GM21723 (cell line): ENCODE results near the gene TEX13B.
A peak's percentile ranks its signal among the peaks of the same experiment; 100 is the strongest.
"Not testable (repeated sequence)": the region's sequence is repeated elsewhere in the genome, so short reads cannot be mapped to it uniquely, and the experiment has no call there.

Source experiments
- ATAC-seq: cut with Tn5 transposase; IDR thresholded peaks from one replicate; pipeline ENCODE4 v1.9.1; 2021; ENCODE audit warnings: mild to moderate bottlenecking, moderate library complexity; ENCODE audit not compliant: unreplicated experiment

TEX13B gene

GRCh38 chrX:107982356-107982755 is at the start of gene TEX13B:
TEX13B (minus strand) TSS chrX:107982370; CDS start chrX:107982127, 243 bp downstream.
- no peak for ATAC-seq

GRCh38 chrX:108029928-108030711 is 48.0 kb upstream of the TEX13B start:
- ATAC-seq, result peak; percentile 68

GRCh38 chrX:108028854-108029253 is 46.7 kb upstream of the TEX13B start:
- ATAC-seq, result no peak

GRCh38 chrX:108025954-108026600 is 43.9 kb upstream of the TEX13B start:
- ATAC-seq, result no peak

GRCh38 chrX:108025376-108025775 is 43.2 kb upstream of the TEX13B start:
- no peak for ATAC-seq

- no peak for ATAC-seq
Observed at GRCh38 chrX:108022491-108023089, 40.4 kb upstream of the TEX13B start.

GRCh38 chrX:108020631-108021030 is 38.5 kb upstream of the TEX13B start:
- no peak for ATAC-seq

GRCh38 chrX:108019382-108019875 is 37.3 kb upstream of the TEX13B start:
- no peak for ATAC-seq

GRCh38 chrX:108018656-108019381 is 36.6 kb upstream of the TEX13B start:
- no peak for ATAC-seq

GRCh38 chrX:108001218-108001814 is 19.1 kb upstream of the TEX13B start:
- ATAC-seq, result peak; percentile 87

- peak; percentile 51 for ATAC-seq
Observed at GRCh38 chrX:108000751-108001150, 18.6 kb upstream of the TEX13B start.

- no peak for ATAC-seq
Observed at GRCh38 chrX:107996124-107996523, 14.0 kb upstream of the TEX13B start.

GRCh38 chrX:107985033-107985432 is 2.9 kb upstream of the TEX13B start:
- ATAC-seq, result no peak

- ATAC-seq, result no peak
Observed at GRCh38 chrX:107979534-107979933, 2.6 kb downstream of the TEX13B start.

GRCh38 chrX:107978707-107979307 is 3.4 kb downstream of the TEX13B start:
- no peak for ATAC-seq

- ATAC-seq, result no peak
Observed at GRCh38 chrX:107978071-107978470, 4.1 kb downstream of the TEX13B start.

GRCh38 chrX:107971636-107972035 is 10.5 kb downstream of the TEX13B start:
- no peak for ATAC-seq

GRCh38 chrX:107970073-107970472 is 12.1 kb downstream of the TEX13B start:
- no peak for ATAC-seq

GRCh38 chrX:107968623-107969022 is 13.5 kb downstream of the TEX13B start:
- ATAC-seq, result no peak

GRCh38 chrX:107955337-107955736 is 26.8 kb downstream of the TEX13B start:
- ATAC-seq, result not testable (repeated sequence)
